Measurements from ENCODE around the gene KLK2. TPM values are rescaled to one million over a fixed set of nuclear protein-coding genes. Genes with fewer than 3 reads are reported as not detected.

KLK2 gene
- total and polyA plus RNA-seq, 7 donors = not detected

GRCh38 chr19:50837300-50837699 lies 35.9 kb upstream of the KLK2 start:
- Histone ChIP-seq H3K36me3 (ENCODE audit: insufficient read depth in 1 of 2, low read depth in 1 of 2) (no peaks in the 10 kb centered on the region), H3K27me3 (ENCODE audit: insufficient read depth in 3 of 3, low read length in 2 of 3) (peaks cover 0 to 36% (median 8%) of the 10 kb centered on the region in 3 donors), H3K9me3 (no peaks in the 10 kb centered on the region), H3K27ac (no peak overlapping the region), H3K4me1 (no peaks in the 10 kb centered on the region), H3K4me3 (no peak overlapping the region)
- no peak for TF ChIP-seq CTCF (IDR thresholded peaks at IDR 0.05)
- no peak for ATAC-seq
- intact Hi-C loops (cut with DNase I) = no loop called here
- DNase-seq = no peak
- 54 to 61% (median 61%) methylated on average over 10 of the region's 10 CpGs for WGBS, 3 donors

GRCh38 chr19:50838239-50838638 lies 35.0 kb upstream of the KLK2 start:
- Histone ChIP-seq H3K27me3 (ENCODE audit: insufficient read depth in 3 of 3, low read length in 2 of 3) (peaks cover 0 to 34% (median 5%) of the 10 kb centered on the region in 3 donors), H3K4me1 (no peaks in the 10 kb centered on the region), H3K27ac (no peak overlapping the region), H3K4me3 (no peak overlapping the region), H3K36me3 (ENCODE audit: insufficient read depth in 1 of 2, low read depth in 1 of 2) (no peaks in the 10 kb centered on the region), H3K9me3 (no peaks in the 10 kb centered on the region)
- intact Hi-C loops (cut with DNase I) = no loop called here
- ATAC-seq (no peak), DNase-seq (no peak)
- TF ChIP-seq CTCF (IDR thresholded peaks at IDR 0.05) = no peak
- WGBS, 3 donors = 15 to 19% (median 16%) methylated on average over 6 of the region's 6 CpGs

- TF ChIP-seq CTCF (IDR thresholded peaks at IDR 0.05) = no peak
- Histone ChIP-seq H3K4me1 (no peaks in the 10 kb centered on the region), H3K27me3 (ENCODE audit: insufficient read depth in 3 of 3, low read length in 2 of 3) (peaks cover 0 to 23% (median 8%) of the 10 kb centered on the region in 3 donors), H3K9me3 (no peaks in the 10 kb centered on the region), H3K27ac (no peak overlapping the region), H3K4me3 (no peak overlapping the region), H3K36me3 (ENCODE audit: insufficient read depth in 1 of 2, low read depth in 1 of 2) (no peaks in the 10 kb centered on the region)
- intact Hi-C loops (cut with DNase I) = no loop called here
- ATAC-seq (no peak), DNase-seq (no peak)
- 74 to 78% (median 77%) methylated on average over 10 of the region's 10 CpGs for WGBS, 3 donors
These were observed 33.3 kb upstream of the KLK2 start for GRCh38 chr19:50839712-50840655.

GRCh38 chr19:50842130-50842529 lies 31.1 kb upstream of the KLK2 start:
- H3K27ac ChIP-seq = no peak overlapping the region
- no peak overlapping the region for H3K4me3 ChIP-seq
- TF ChIP-seq CTCF (IDR thresholded peaks at IDR 0.05) = no peak
- peaks cover 0 to 3% (median 3%) of the 10 kb centered on the region in 3 donors for H3K27me3 ChIP-seq (ENCODE audit: insufficient read depth in 3 of 3, low read length in 2 of 3)
- no peaks in the 10 kb centered on the region for H3K4me1 ChIP-seq
- intact Hi-C loops (cut with DNase I) = no loop called here
- H3K9me3 ChIP-seq = no peaks in the 10 kb centered on the region
- DNase-seq = no peak
- 88 to 93% (median 89%) methylated on average over 6 of the region's 6 CpGs for WGBS, 3 donors
- H3K36me3 ChIP-seq (ENCODE audit: insufficient read depth in 1 of 2, low read depth in 1 of 2) = no peaks in the 10 kb centered on the region
- ATAC-seq = no peak
